Measurements from ENCODE around the gene UQCC3.

The UQCC3 gene

GRCh38 chr11:62645671-62645945, 25.9 kb upstream of the UQCC3 start:
- Histone ChIP-seq H3K27ac (peak overlapping the region; percentile 95 to 99), H3K36me3 (peaks cover 32 to 55% (median 35%) of the 10 kb centered on the region in 3 donors)

GRCh38 chr11:62645946-62646824, 25.3 kb upstream of the UQCC3 start, which contains the start of gene GANAB:
Gene GANAB, minus strand, starts transcription at chr11:62646613. Its CDS starts 14 bp downstream, at chr11:62646599.
- intact Hi-C loops (cut with DNase I; ENCODE audit: low total_unique reads), result no loop called here
- H3K4me1 ChIP-seq, result peaks cover 0 to 35% (median 25%) of the 10 kb centered on the region in 4 donors

More at GRCh38 chr11:62645671-62645945, 25.9 kb upstream of the UQCC3 start:
- no peak for DNase-seq
- Histone ChIP-seq H3K9me3 (no peaks in the 10 kb centered on the region), H3K4me3 (peak overlapping the region; percentile 89 to 100), H3K4me1 (peaks cover 0 to 35% (median 25%) of the 10 kb centered on the region in 4 donors), H3K27me3 (no peaks in the 10 kb centered on the region)
- intact Hi-C loops (cut with DNase I; ENCODE audit: low total_unique reads), result no loop called here
- TF ChIP-seq CTCF (IDR thresholded peaks at IDR 0.05), result no peak

GRCh38 chr11:62646825-62647608, 24.5 kb upstream of the UQCC3 start:
- H3K27me3 ChIP-seq, result no peaks in the 10 kb centered on the region
- DNase-seq, result peak; percentile 22 to 72
- intact Hi-C loops (cut with DNase I; ENCODE audit: low total_unique reads), result no loop called here
- H3K9me3 ChIP-seq, result no peaks in the 10 kb centered on the region
- peaks cover 32 to 55% (median 35%) of the 10 kb centered on the region in 3 donors for H3K36me3 ChIP-seq
- no peak for TF ChIP-seq CTCF (IDR thresholded peaks at IDR 0.05)
- peak overlapping the region; percentile 95 to 99 for H3K27ac ChIP-seq
- peaks cover 0 to 40% (median 29%) of the 10 kb centered on the region in 4 donors for H3K4me1 ChIP-seq
- H3K4me3 ChIP-seq, result peak overlapping the region; percentile 89 to 100

More at GRCh38 chr11:62645946-62646824, 25.3 kb upstream of the UQCC3 start, which contains the start of gene GANAB:
- peak within 1 kb of the TSS; percentile 95 to 99 for H3K27ac ChIP-seq
- no peaks in the 10 kb centered on the region for H3K9me3 ChIP-seq
- DNase-seq, result peak; percentile 99 to 100
- no peak for TF ChIP-seq CTCF (IDR thresholded peaks at IDR 0.05)
- peak within 1 kb of the TSS; percentile 89 to 100 for H3K4me3 ChIP-seq
- H3K27me3 ChIP-seq, result no peaks in the 10 kb centered on the region
- H3K36me3 ChIP-seq, result peaks cover 32 to 58% (median 35%) of the 10 kb centered on the region in 3 donors

GRCh38 chr11:62647609-62648005, 23.9 kb upstream of the UQCC3 start:
- Histone ChIP-seq H3K27me3 (no peaks in the 10 kb centered on the region), H3K36me3 (peaks cover 30 to 51% (median 34%) of the 10 kb centered on the region in 3 donors), H3K4me3 (no peak overlapping the region), H3K4me1 (peaks cover 0 to 45% (median 33%) of the 10 kb centered on the region in 4 donors), H3K27ac (peak overlapping the region in 1 of 2 donors; percentile 99), H3K9me3 (no peaks in the 10 kb centered on the region)
- intact Hi-C loops (cut with DNase I; ENCODE audit: low total_unique reads), result no loop called here
- no peak for DNase-seq
- TF ChIP-seq CTCF (IDR thresholded peaks at IDR 0.05), result no peak

- intact Hi-C loops (cut with DNase I; ENCODE audit: low total_unique reads), result no loop called here
These were observed 23.1 kb upstream of the UQCC3 start for GRCh38 chr11:62648185-62648966.

More at GRCh38 chr11:62648185-62648966, 23.1 kb upstream of the UQCC3 start:
- no peak overlapping the region for H3K27ac ChIP-seq
- H3K4me3 ChIP-seq, result no peak overlapping the region
- TF ChIP-seq CTCF (IDR thresholded peaks at IDR 0.05), result no peak
- peaks cover 0 to 47% (median 33%) of the 10 kb centered on the region in 4 donors for H3K4me1 ChIP-seq
- DNase-seq, result no peak
- H3K27me3 ChIP-seq, result no peaks in the 10 kb centered on the region
- peaks cover 22 to 44% (median 28%) of the 10 kb centered on the region in 3 donors for H3K36me3 ChIP-seq
- H3K9me3 ChIP-seq, result no peaks in the 10 kb centered on the region

Measured in tibial artery (tissue), 4 donors.